ENCODE measurements around the gene CCDC71.

The CCDC71 gene

DNA sequence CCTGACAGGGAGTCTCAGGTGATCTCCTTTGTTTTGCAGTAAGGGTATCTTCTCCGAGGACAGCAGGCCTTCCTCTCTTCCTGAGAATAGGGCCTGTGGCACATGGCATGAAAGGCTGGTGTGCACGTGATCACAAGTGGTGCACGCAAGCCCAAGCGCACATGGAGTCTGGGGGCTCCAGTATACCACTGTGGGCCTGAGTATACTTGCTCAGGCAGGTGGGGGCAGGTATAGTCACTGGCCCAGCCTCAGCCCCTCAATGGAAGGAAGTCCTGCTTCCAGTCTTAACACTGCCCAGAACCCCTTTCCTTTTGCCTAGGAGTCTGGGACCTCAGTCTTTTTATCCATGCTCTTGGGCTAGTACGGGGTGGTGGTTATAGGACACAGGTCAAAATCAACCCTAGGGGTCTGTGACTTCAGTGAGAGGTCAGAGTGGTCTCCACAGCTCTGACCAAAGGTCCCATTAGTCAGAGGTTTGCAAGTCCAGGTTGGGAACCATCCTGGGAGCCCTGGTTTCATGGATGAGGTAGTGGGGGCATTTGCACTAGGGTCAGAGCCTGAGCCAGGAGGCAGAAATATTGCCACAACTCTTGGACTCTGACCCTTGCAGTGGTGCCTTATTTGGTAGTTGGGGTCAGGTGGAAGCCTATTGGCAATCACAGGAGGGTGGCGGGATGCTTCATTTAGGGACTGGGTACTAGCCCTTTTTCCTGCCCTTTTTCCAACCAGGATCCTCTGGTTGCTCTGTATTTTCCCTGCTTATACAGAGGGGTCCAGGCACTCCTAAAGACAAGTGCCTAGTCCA lies 823 bp upstream of the CCDC71 start:
- DNase-seq, result no peak

DNA sequence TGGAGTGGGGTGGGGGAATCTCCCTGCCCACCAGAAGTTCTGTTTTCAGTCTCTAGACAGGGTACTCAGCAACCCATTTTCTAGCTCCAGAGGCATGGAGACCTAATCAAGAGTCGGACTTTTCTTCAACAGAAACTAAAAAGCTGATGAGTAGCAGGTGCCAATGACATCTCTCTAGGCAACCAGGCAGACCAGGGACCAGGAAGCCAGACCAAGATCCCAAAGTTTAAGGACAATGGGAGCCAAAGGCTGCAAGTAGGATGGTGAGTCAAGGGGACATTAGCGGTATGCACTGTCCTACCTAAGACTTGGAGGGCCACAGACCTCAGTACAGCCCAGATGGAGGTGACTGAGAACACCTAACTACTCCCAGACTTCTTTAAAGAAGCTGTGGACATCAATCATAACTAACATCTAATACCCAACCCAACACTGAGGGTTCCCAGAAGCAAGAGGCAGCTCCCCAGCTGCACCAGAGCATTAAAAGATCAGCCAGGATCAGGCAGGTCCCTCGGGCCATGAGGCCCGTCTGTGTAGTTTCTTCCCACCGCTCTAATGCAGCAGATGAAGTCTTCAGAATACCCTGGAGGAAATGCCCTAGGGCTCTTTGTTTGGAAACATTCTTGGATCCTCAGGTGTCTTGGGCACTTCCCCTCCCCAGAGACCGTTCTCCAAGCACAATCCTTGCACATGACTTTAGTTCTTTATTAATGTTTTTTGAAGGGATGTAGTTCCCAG lies 979 bp downstream of the CCDC71 start:
- DNase-seq, result no peak

DNA sequence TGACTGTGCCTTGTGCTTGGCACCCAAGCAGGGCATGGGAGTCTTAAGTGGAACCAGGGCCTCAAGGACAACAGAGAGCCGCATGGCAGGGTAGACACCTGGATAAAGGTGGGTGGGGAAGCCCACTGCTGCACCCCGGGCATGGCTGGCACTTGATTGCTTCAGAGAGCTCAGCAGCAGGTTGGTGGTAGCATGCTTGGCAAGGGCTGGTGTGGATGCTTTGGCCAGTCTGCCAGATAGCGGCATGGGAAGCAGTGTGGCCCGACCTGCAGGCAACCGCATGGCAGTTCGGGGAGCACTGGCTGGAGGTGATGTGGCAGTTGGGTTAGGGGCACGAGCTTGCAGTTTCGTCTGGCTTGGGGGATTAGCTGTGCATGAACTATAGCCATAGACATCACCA lies 2.5 kb downstream of the CCDC71 start:
- no peak for DNase-seq

DNA sequence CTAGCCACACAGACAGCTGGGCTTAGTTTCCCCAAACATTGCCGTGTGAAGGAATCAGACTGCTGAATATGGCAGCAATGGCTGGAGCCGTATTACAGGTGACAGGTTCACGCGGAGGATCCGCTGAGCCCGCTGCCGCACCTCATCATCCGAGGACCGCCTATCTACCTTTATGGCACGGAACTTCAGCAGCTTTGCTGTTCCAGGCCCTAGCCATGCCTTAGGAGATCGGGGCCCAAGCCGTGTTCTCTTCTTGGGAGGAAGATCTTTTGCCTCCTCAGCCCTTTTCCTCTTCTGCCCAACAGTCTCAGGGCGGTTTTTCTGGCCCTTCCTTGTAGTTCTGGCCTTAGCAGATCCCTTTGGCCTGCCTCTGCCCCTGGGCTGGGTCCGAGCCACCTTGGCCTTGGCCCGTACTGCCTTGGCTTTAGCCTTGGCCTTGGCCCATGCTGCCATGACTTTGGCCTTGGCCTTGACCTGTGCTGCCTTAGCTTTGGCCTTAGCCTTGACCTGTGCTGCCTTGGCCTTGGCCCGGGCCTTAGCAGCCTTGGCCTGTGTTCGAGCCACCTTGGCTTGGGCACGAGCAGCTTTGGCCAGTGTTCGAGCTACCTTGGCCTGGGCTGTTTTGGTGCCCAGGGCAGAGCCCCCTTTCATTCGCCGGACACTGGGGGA lies 3.2 kb downstream of the CCDC71 start:
- DNase-seq, result no peak

DNA sequence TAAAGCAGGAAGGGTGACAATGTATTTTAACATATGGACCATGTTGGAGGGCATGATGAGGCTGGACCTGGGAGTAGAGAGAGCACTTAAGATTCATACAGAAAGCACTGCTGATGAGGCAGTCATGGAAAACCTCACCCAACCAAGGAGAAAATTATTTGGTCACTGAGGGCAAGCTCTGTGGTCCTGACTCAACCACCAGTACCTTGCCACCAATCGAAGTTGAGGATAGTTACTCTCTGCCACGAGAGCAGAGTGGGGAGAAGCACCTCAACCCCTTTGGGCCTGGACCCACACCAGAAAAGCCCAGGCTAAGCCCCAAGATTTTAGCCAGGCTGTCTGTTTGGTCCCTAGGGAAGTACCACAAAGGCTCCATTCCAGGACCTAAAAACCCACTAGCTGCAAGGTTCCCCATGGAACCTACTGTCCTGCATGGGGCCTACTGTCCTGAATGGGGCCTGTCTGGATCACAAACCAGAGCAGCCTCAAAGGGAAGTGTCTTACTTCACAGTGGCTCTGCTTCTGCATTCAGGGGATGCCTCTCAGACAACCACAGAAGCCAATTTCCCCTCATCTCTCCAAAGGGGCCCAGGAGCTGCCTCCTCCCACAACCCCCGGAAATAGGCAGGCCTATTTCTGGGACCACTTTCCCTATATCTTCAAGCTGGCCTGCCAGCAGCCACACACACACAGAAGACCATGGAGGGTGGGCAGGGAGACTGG lies 4.2 kb downstream of the CCDC71 start:
- no peak for DNase-seq

DNA sequence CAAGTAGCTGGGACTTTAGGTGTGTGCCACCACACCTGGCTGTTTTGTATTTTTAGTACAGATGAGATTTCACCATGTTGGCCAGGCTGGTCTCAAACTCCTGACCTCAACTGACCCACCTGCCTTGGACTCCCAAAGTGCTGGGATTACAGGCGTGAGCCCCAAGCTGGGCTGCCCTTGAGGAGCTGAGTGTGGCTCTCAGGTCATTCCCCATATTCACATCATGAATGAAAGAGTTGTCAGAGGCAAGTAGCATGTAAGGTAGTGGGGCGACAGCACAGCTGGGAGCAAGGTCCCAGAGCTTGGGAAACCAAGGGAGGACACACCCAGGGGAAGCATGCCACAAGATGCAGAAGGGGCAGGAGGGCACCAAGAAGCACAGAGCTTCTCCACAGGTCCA lies 4.9 kb downstream of the CCDC71 start:
- DNase-seq, result no peak

DNA sequence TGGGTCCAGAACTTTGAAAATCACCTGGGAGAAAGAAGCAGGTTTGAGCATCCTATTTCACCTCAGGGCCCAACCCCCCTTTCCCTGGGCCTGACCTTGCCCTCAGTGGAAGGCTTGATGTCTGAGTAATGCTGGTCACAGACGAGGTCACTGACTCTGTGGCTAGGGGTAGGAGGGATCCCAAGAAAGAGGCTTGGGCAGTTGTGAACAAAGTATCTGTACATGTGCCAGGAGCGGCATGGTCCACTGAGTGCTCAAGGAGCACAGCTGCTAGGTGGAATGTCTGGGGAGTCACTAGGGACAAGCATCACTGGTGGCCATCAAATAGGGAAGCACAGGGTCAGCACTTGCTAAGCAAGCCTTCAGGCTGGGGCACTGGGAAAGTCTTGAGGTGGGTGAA lies 7.3 kb downstream of the CCDC71 start:
- no peak for DNase-seq

DNA sequence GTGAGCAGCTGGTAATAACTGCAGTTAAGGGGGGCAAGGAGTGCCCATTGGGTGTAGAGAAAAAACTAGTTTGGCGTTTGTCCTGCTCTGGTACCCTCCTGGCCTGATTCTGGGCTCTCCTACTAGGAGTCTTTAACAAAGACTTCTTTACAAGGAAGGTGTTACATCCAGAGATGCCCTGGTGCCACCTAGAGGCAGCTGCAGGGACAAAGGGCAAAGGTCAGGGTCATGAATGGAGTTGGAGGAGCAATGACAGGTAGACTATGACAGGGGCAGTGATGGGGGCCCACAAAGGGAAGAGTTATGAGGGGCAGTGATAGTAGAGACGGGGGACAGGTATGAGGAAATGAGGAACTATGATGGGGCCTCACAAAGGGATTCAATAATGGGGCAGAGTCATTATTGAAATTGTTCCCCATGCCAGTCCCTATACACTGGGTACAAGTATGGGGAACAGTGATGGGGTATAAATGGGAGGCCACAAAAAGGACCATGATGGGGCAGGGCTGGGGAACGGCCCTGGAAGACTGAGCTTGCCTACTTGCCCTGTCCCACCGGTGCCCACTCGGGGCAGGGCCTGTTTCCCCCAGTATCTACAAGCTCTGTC lies 7.9 kb downstream of the CCDC71 start:
- DNase-seq, result no peak

DNA sequence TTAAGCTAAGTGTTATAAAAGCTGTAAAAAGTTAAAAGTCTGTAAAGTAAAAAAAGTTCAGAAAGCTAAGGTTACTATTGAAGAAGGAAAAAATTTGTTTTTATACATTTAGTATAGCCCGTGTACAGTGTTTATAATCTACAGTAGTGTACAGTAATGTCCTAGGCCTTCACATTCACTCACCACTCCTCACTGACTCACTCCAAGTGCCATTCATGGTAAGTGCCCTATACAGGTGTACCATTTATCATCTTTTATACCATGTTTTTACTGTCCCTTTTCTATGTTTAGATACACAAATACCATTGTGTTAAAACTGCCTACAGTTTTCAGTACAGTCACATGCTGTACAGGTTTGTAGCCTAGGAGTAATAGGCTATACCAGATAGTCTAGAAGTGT lies 8.8 kb downstream of the CCDC71 start:
- DNase-seq, result no peak

DNA sequence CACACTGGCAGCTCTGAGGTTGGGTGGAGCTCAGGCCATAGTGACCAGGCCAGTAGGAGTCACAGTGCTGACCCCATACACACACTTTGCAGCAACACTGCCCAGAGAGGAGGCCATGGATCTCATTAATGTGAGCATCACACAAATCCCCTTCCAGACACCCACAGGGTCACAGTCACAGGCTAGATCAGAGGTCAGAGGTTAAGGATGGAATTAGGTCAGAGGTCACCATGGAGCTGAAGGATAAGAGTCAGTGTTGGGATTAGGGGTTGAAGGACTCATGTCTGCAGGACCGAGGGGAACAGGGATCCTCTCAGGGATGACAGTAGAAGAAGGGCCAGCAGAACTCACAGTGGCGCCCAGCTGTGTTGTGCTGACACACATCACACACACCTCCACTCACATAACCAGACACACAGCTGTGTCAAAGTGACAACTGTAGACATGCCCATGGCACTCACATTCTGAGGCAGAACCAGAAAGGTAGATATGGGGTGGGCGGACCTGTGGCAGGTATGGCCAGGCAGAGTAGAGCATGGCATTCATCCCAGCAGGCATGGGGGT lies 12.7 kb downstream of the CCDC71 start:
- DNase-seq, result no peak

DNA sequence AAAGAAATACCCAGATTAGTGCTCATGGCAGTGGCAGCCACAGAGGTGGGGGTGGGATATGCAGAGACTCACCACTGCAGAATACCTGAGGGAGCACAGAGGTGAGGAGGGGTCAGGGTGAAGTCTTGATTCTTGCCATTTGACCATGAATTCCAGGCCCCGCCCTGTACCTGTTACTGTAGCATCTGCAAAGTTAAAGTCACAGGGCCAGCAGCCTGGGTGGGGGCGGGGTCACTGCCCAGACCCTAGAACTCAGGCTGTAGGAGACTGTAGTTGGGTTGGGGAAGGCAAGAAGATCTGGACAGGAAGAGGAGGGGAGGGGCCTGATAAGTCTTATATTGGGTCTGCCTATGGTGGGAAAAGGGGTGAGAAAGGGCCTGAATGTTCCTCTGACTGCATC lies 14.5 kb downstream of the CCDC71 start:
- DNase-seq, result no peak

DNA sequence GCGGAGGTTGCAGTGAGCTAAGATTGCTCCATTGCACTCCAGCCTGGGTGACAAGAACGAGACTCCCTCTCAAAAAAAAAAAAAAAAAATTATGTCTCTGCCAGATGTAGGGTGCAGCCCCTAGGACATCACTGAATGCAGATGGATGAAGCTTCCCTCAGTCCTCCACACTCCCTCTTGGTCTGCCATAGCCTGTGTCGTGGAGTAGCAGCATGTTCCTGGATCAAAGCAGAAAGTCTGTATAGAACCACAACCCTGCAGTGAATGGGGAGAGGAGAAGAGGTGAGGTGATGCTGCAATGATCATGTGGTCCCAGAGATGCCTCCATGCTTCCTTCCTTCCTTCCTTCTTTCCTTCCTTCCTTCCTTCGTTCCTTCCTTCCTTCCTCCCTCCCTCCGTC lies 18.0 kb downstream of the CCDC71 start:
- no peak for DNase-seq

DNA sequence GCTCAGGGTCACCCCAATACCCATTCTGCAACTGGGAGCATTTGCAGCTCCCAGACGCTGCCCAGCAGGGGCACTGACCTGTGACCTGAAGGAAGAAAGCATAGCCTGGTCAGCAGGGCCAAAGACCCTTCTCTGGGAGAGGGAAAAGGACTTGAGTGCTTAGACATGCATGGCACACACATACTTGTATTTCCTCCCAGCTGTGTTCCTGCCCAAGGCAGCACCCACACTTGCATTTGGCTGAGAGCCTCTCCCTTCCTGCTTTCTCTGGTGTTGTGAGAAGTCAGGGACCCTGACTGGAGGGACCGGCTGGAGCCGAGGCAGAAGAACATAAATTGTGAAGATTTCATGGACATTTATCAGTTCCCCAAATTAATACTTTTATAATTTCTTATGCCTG lies 26.1 kb downstream of the CCDC71 start:
- no peak for DNase-seq

DNA sequence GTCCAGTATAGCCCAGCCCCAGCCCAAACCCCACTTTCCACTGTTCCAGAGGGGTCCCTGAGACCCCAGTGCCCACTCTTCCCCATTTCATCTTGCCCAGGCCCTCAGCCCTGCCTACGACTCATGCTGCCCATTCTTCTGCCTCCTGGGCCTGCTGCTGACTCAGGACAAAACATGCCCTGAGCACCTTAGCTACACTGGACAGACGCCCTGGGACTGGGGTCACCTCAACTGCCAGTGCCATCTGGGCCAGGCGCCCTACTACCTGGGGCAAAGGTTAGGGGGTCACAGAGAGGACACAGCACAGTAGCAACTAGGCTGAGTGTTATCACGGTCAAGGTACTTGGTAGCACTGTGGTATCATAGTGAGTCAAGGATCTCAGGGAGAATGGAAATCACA lies 30.6 kb downstream of the CCDC71 start:
- DNase-seq, result no peak

DNA sequence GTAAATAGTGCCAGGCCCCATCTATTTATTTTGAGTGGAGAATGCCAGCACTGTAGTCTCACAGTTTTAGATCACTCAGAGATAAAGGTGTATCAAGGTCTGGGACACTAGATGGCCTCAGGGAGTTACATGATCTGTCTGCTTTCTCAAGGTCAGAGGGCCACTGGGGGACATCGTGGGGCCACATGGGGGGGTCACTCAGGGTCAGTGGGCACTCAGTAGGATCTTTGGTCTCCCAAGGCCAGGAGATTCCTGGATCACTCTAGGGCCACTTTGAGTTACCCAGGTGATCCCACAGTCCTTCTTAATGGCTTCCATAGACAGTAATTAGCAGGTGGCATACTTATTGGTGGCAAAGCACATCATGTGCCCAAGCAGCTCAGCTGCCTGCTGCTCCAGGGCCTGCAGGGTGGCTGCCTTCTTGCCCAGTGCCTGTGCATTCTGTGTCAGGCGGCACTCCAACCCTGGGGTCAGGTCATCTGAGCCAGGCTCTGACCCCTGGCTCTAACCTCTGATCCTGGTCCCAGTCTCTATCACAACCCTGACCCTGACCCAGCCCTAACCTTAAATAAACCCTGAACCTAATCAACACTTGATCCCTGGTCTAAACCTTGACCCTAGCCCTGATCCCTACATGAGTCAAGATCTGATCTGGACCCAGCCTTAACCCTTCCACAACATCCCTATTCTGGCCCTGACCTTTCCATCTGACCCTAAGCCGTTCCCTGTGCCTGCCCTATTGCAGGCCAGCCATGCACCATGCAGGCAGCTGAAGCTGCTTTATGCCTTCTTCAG lies 31.5 kb downstream of the CCDC71 start:
- DNase-seq, result no peak

DNA sequence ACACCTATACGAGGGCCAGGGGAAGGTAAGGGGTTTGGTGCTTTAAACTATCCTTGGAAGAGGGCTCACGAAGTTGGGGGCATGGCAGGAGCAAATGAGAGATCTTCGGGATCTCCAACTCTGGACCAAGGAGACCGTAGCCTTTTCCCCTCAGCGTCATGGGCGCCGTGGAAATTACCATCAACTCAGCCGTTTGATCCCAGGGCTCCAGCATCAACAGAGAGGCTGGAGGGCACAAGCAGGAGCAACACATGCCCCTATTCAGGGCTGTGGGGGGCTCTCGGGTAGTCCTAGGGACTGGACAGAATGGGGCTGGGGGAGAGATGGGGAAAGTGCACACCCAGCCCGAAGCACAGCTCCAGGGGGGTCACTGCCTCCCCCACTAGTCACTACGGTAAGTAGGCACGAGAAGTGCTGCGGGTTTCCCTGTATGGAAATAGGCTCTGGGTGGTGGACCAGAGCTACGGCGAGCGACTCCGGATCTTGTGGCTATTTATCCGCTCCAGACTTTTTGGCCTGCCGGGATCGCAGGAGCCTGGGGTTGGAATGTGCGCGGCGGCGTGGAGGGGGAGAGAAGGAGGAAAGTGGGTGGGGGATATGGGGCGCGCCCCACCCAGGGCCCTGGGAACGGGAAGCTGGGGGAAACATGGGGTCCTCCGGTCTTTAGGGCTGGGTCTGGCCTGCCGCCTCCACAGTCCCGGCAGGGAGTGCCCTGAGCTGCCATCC lies 32.7 kb downstream of the CCDC71 start:
- DNase-seq, result peak; percentile 76

DNA sequence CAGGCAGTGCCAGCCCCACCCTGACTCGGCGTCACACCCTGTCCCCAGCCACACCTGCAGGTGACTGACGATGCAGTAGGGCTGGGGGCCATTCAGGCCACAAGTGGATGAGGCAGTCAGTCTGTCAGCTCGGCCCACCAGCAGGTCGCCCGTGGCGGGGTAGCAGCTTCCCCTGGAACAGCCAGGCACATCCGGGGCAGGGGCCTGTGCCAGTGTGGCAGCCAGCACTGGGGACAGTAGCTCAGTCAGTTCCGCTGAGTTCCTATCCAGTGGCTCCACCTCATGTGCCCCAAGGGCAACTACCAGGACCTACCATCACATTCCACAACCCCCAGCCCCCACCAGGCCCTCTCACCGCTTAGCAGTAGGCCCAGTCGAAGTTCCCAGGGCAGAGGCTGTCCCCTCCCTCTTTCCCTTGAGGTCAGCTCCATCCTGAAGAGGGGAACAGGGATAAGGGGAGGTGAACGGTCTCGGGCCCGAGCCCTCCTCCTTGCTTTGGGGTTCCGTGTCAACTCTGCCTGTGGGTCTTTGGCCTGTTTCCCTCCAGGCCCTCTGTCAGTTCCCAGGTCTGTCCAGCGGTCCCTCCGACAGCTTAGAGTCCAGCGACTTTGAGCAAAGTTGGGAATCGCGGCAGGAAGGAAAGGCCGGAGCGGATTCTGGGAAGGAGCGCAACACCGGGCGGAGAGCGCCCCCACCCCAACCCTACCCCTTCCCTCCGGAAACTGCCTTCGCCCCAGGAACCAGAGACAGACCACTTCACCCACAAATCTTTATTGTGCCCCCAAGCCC lies 33.5 kb downstream of the CCDC71 start, which contains the start of gene LAMB2:
LAMB2 (minus strand) TSS at position 614 of the 789 bp plus-strand sequence; CDS start at position 431, 183 bp downstream.
- DNase-seq, result peak; percentile 82

DNA sequence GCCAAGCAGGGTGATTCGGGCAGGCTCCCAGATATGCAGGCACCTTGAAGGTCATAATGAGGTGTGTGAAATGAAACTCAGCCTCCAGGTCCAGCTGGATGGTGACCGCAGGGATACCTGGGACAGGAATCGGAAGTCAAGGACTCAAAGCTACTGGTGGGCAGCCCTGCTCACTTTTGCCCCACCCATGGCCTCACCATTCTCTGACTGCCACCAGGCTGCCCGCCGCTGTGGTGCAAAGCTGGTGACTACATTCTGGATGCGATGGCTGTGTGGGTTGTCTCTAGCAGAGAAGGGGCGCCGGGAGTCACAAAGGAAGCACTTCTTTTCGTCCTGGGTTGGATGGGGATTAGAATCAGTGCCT lies 34.1 kb downstream of the CCDC71 start:
- DNase-seq, result no peak

DNA sequence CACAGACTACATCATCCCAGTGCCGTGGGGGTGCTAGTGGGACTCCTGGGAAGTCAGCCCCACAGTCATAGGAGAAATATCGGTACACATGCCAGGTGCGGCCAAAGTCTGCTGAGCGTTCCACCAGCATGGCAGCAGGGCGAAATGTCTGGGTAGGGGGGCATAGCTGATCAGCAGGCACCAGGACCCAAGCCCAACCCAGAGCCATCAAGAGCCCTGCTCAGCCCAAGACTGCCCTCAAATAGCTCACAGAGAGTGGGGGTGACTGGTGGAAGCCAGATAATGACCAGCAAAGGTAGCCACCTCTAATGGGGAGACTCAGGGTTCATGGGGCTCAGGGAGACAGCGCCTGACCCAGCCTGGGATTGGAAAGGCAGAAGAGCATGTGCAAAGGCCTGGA lies 34.6 kb downstream of the CCDC71 start:
- DNase-seq, result no peak

DNA sequence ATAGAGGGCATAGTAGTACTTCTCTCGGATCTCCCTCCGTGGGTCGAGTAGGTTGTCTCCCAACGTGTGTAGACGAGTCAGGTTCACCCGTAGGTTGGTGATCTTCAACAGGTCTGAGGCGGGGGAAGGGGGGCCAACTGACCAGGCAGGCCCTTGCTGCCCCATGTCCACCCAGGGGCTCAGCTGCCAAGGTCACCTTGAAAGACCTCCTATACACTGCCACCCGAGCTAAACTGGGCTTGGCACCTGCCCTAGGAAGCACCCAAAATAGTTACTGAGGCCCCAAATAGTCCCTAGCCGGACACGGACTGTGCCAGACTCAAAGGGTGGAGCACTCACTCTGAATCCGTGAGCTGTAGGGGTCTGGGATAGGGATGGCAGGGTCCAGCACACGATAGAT lies 35.1 kb downstream of the CCDC71 start:
- DNase-seq, result no peak

Measured in T1000 (cell line).